HepG2 (cell line): ENCODE results near the gene KLHL13. TPM values are rescaled to one million over a fixed set of nuclear protein-coding genes. Genes with fewer than 3 reads are reported as not detected.

ENCODE experiments used
- ATAC-seq: fragments of 200-7000 bp; cut with Tn5 transposase; 3 replicates; pipeline ENCODE4 v1.9.1; 2020; ENCODE audit warnings: mild to moderate bottlenecking, moderate library complexity
- BruUV-seq: library from RNA; stranded (reverse); fragments of 400-500 nt; replicated peaks from 2 replicates; lab custom pipeline; 2021; lab: Mats Ljungman, UMichigan
- CTCF ChIA-PET: fragments of 300-600 bp; formaldehyde crosslinking; extraction: SDS; loops from one replicate; lab custom pipeline; 2021; ENCODE audit warnings: low total read pairs, inconsistent platforms, low intra/inter-chr PET ratio; lab: Yijun Ruan, JAX
- POLR2A ChIA-PET: fragments of 350-600 bp; sonication (Branson Sonifier 250); formaldehyde crosslinking; loops from one replicate; lab custom pipeline; 2020; ENCODE audit warnings: antibody characterized with exemption, inconsistent platforms; lab: Yijun Ruan, JAX
- DNase-seq: peaks from one replicate; pipeline ENCODE4 v3.0.0-alpha.2; 2015; ENCODE audit warnings: low spot score
- FAIRE-seq: peaks from 3 replicates; lab custom pipeline; 2011; peaks lifted over from hg19 to GRCh38; lab: Jason Lieb, UNC
- H2AFZ ChIP-seq: one replicate; pipeline ENCODE4 v1.6.1; 2011; ENCODE audit warnings: low read length, inconsistent platforms
- H3K27ac ChIP-seq: fragments of 300-600 bp; 3 replicates; pipeline ENCODE4 v1.8.0; 2011; ENCODE audit warnings: mixed run types, mild to moderate bottlenecking, mixed read lengths, low read length, inconsistent platforms; ENCODE audit not compliant: insufficient read depth; ENCODE audit errors: extremely low read length
- H3K27me3 ChIP-seq, 2 experiments: fragments of 200-600 bp in 1 of 2; 2 replicates in 1 of 2; 3 replicates in 1 of 2; pipeline versions ENCODE4 v1.6.0 to v1.8.0; 2011; ENCODE audit warnings: low read length in 2 of 2, mild to moderate bottlenecking in 2 of 2, moderate library complexity in 2 of 2, inconsistent platforms in 1 of 2; ENCODE audit not compliant: insufficient read depth in 2 of 2, control insufficient read depth in 1 of 2
- H3K36me3 ChIP-seq, 2 experiments: fragments of 200-600 bp in 1 of 2; replicated peaks in 1 of 2; 2 replicates in 1 of 2; 3 replicates in 1 of 2; pipeline versions ENCODE4 v1.5.1 to v1.8.0; 2011; ENCODE audit warnings: low read length in 2 of 2, inconsistent platforms in 1 of 2; ENCODE audit not compliant: insufficient read depth in 2 of 2, control insufficient read depth in 1 of 2
- H3K4me1 ChIP-seq: 2 replicates; pipeline ENCODE4 v1.5.1; 2012; ENCODE audit warnings: low read length, inconsistent platforms; ENCODE audit not compliant: insufficient read depth
- H3K4me2 ChIP-seq: 2 replicates; pipeline ENCODE4 v1.6.0; 2011; ENCODE audit warnings: low read depth, low read length, inconsistent platforms
- H3K4me3 ChIP-seq, 3 experiments: fragments of 200-600 bp in 1 of 3; sonication (generic), shearing (Covaris generic) in 1 of 3; replicated peaks in 1 of 3; 2 replicates each; pipeline ENCODE4 v1.5.1; 2011 to 2016; ENCODE audit warnings: low read length in 3 of 3, inconsistent platforms in 2 of 3, low read depth in 2 of 3, mild to moderate bottlenecking in 2 of 3, control low read depth in 1 of 3, mixed read lengths in 1 of 3; ENCODE audit not compliant: insufficient read depth in 1 of 3
- H3K79me2 ChIP-seq: one replicate; pipeline ENCODE4 v1.6.1; 2011; ENCODE audit warnings: low read length, inconsistent platforms; ENCODE audit not compliant: insufficient read depth
- H3K9ac ChIP-seq: 2 replicates; pipeline ENCODE4 v1.6.0; 2011; ENCODE audit warnings: mild to moderate bottlenecking, low read depth, low read length, inconsistent platforms; ENCODE audit not compliant: insufficient read depth
- H3K9me3 ChIP-seq: 2 replicates; pipeline ENCODE4 v1.5.1; 2012; ENCODE audit warnings: mild to moderate bottlenecking, low read length
- H4K20me1 ChIP-seq: 2 replicates; pipeline ENCODE4 v1.6.0; 2011; ENCODE audit warnings: inconsistent platforms, mild to moderate bottlenecking, low read length, moderate library complexity; ENCODE audit not compliant: insufficient read depth
- ATF7 ChIP-seq, 2 experiments: fragments of 450-650 bp in 1 of 2; sonication (generic) in 1 of 2; formaldehyde crosslinking in 1 of 2; IDR thresholded peaks; 2 replicates each; pipeline versions ENCODE4 v1.4.0 to v1.6.1; 2016 to 2020; ENCODE audit warnings: antibody characterized with exemption in 1 of 2, mild to moderate bottlenecking in 1 of 2, missing genetic modification reagents in 1 of 2
- CENPX ChIP-seq: sonication (generic); formaldehyde crosslinking; IDR thresholded peaks from 2 replicates; pipeline ENCODE4 v1.9.0; 2021; ENCODE audit warnings: mild to moderate bottlenecking, missing genetic modification reagents, moderate library complexity
- DNMT1 ChIP-seq: sonication (generic); formaldehyde crosslinking; IDR thresholded peaks from 2 replicates; pipeline ENCODE4 v1.5.1; 2020; ENCODE audit warnings: mild to moderate bottlenecking, missing genetic modification reagents
- ELF3 ChIP-seq: IDR thresholded peaks from 2 replicates; pipeline ENCODE4 v1.6.1; 2016; ENCODE audit warnings: missing genetic modification reagents, missing compliant biosample characterization
- NFRKB ChIP-seq: fragments of 450-650 bp; IDR thresholded peaks from 2 replicates; pipeline ENCODE4 v1.6.1; 2017
- RBM39 ChIP-seq: fragments of 200-400 bp; formaldehyde crosslinking; IDR thresholded peaks from one replicate; pipeline ENCODE4 v1.6.1; 2018; ENCODE audit warnings: antibody characterized with exemption, mild to moderate bottlenecking, low read depth, low read length; ENCODE audit not compliant: poor library complexity, severe bottlenecking
- SP140L ChIP-seq: sonication (generic); formaldehyde crosslinking; IDR thresholded peaks from 2 replicates; pipeline ENCODE4 v1.4.0; 2020; ENCODE audit warnings: missing genetic modification reagents, borderline replicate concordance
- SP5 ChIP-seq: IDR thresholded peaks from 2 replicates; pipeline ENCODE4 v1.6.1; 2016; ENCODE audit warnings: low read depth, borderline replicate concordance
- ZBTB21 ChIP-seq: sonication (generic); formaldehyde crosslinking; IDR thresholded peaks from 2 replicates; pipeline ENCODE4 v1.4.0; 2020; ENCODE audit warnings: missing genetic modification reagents
- ZMYM2 ChIP-seq: sonication (generic); formaldehyde crosslinking; IDR thresholded peaks from 2 replicates; pipeline ENCODE4 v1.8.0; 2022; ENCODE audit warnings: mild to moderate bottlenecking, missing genetic modification reagents
- ZNF556 ChIP-seq: sonication (generic); formaldehyde crosslinking; IDR thresholded peaks from 2 replicates; pipeline ENCODE4 v1.4.0; 2020; ENCODE audit warnings: mild to moderate bottlenecking, missing genetic modification reagents, borderline replicate concordance
- WGBS: methylation state at CpG from one replicate; pipeline ENCODE4 v1.1.6; 2017; ENCODE audit warnings: low lambda C conversion rate; 5-methylcytosine and 5-hydroxymethylcytosine counted together
- in situ Hi-C: cut with HindIII; loops from 2 replicates; pipeline ENCODE4 v1.10.0; 2017; ENCODE audit warnings: low pct_unique_long_range_greater_than_20kb; ENCODE audit not compliant: extremely low pct_ligation_motif_present
- intact Hi-C: fragments of 100-400 bp; cut with micrococcal nuclease; formaldehyde crosslinking; loops from one replicate; pipeline ENCODE4 v1.10.0; 2022; ENCODE audit not compliant: unreplicated experiment
- polyA plus RNA-seq, 8 experiments: library from polyadenylated mRNA; depleted of rRNA in 3 of 8; stranded (reverse) in 7 of 8; unstranded in 1 of 8; fragments of >200 nt; fragmentation: Illumina TruSeq in 4 of 8; extraction: Trizol in 4 of 8; gene quantifications; 2 replicates each; pipeline versions ENCODE4 v1.2.1 to v1.2.3, GENCODE V29; 2011 to 2016; ENCODE audit warnings: low read depth in 4 of 8, missing spikeins in 1 of 8, mixed read lengths in 1 of 8; ENCODE audit not compliant: insufficient read depth in 1 of 8
- total RNA-seq, 5 experiments: library from RNA; depleted of rRNA; stranded (reverse); fragments of >200 nt; fragmentation: Illumina TruSeq; extraction: Trizol; gene quantifications; 2 replicates each; pipeline ENCODE4 v1.2.3, GENCODE V29; 2016; ENCODE audit warnings: low read depth in 1 of 5
- TF ChIP-seq, protein P1 (sequence below): sonication (generic); formaldehyde crosslinking; IDR thresholded peaks from 2 replicates; pipeline ENCODE4 v1.5.0; 2020; ENCODE audit warnings: missing genetic modification reagents
- TF ChIP-seq, protein P2 (sequence below): sonication (generic); formaldehyde crosslinking; IDR thresholded peaks from 2 replicates; pipeline ENCODE4 v1.9.0; 2021; ENCODE audit warnings: missing genetic modification reagents, mild to moderate bottlenecking, borderline replicate concordance

The KLHL13 gene
- total and polyA plus RNA-seq, 2 of the 13 experiments (the other 11 are each of a cell fraction or from before 2014, with no cell fraction given): 0.28 to 1.6 TPM

GRCh38 chrX:118164138-118164537, 47.5 kb upstream of the KLHL13 start:
- H3K9me3 ChIP-seq: no peaks in the 10 kb centered on the region
- H3K79me2 ChIP-seq: no peaks in the 10 kb centered on the region
- no peaks in the 10 kb centered on the region for H3K27me3 ChIP-seq
- H3K36me3 ChIP-seq: no peaks in the 10 kb centered on the region
- no peak overlapping the region for H3K4me2 ChIP-seq
- no peak overlapping the region for H3K9ac ChIP-seq
- ChIA-PET POLR2A (no interaction called here), CTCF (no interaction called here)
- in situ Hi-C loops: no loop called here
- intact Hi-C loops: no loop called here
- H3K4me3 ChIP-seq: no peak overlapping the region
- H3K4me1 ChIP-seq: no peaks in the 10 kb centered on the region
- FAIRE-seq (no peak), DNase-seq (no peak)
- WGBS: 67% methylated on average over 1 of the region's 1 CpG
- H4K20me1 ChIP-seq: no peaks in the 10 kb centered on the region
- no peak overlapping the region for H2AFZ ChIP-seq
- H3K27ac ChIP-seq: no peak overlapping the region
- no TSS peak for BruUV-seq
- no peak for TF ChIP-seq ELF3
- TF ChIP-seq ZBTB21 (CRISPR knock-in tag): no peak
- TF ChIP-seq, protein P1, sequence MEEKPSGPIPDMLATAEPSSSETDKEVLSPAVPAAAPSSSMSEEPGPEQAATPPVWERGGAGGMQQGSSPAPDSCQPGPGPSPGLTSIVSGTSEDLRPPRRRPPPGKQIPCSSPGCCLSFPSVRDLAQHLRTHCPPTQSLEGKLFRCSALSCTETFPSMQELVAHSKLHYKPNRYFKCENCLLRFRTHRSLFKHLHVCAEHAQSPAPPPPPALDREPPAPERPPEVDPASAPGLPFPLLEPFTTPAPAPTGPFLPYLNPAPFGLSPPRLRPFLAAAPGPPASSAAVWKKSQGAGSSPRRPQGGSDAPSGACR (CRISPR knock-in tag): no peak
- TF ChIP-seq ZMYM2 (CRISPR knock-in tag): no peak
- no peak for TF ChIP-seq ZNF556 (CRISPR knock-in tag)
- TF ChIP-seq ATF7 (IDR thresholded peaks at IDR 0.05): no peak
- no peak for TF ChIP-seq ATF7 (CRISPR knock-in tag; IDR thresholded peaks at IDR 0.05)
- no peak for TF ChIP-seq CENPX (CRISPR knock-in tag)
- TF ChIP-seq DNMT1 (CRISPR knock-in tag): no peak
- no peak for TF ChIP-seq SP140L (CRISPR knock-in tag)
- no peak for TF ChIP-seq RBM39
- no peak for TF ChIP-seq SP5
- TF ChIP-seq NFRKB: no peak
- TF ChIP-seq, protein P2, sequence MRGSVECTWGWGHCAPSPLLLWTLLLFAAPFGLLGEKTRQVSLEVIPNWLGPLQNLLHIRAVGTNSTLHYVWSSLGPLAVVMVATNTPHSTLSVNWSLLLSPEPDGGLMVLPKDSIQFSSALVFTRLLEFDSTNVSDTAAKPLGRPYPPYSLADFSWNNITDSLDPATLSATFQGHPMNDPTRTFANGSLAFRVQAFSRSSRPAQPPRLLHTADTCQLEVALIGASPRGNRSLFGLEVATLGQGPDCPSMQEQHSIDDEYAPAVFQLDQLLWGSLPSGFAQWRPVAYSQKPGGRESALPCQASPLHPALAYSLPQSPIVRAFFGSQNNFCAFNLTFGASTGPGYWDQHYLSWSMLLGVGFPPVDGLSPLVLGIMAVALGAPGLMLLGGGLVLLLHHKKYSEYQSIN: no peak
- TF ChIP-seq, all 625 proteins: peak for 0
- no peak for ATAC-seq
